Neural cell (in vitro differentiated cells): Measurements from ENCODE around the gene LRRIQ4. TPM values are rescaled to one million over a fixed set of nuclear protein-coding genes. Genes with fewer than 3 reads are reported as not detected.

Source experiments
- H2AFZ ChIP-seq: fragments of 200-600, 300-800 bp; sonication (generic), shearing (Covaris generic); 2 replicates; pipeline ENCODE4 v1.6.0; 2014; ENCODE audit warnings: low read depth, mild to moderate bottlenecking, antibody characterized with exemption, low read length, moderate library complexity
- H3F3A ChIP-seq: fragments of 200-600 bp; shearing (Covaris generic); 2 replicates; pipeline ENCODE4 v1.6.1; 2016; ENCODE audit warnings: mild to moderate bottlenecking, moderate library complexity, mixed read lengths, antibody characterized with exemption, low read length; ENCODE audit not compliant: insufficient read depth, poor library complexity, severe bottlenecking
- H3K27ac ChIP-seq: fragments of 200-600, 300-800 bp; sonication (generic), shearing (Covaris generic); 2 replicates; pipeline ENCODE4 v1.5.1; 2014; ENCODE audit warnings: mild to moderate bottlenecking, low read length, moderate library complexity
- H3K27me3 ChIP-seq: fragments of 300-800, 200-600 bp; sonication (generic), shearing (Covaris generic); 2 replicates; pipeline ENCODE4 v1.6.0; 2014; ENCODE audit warnings: mild to moderate bottlenecking, low read depth, low read length, moderate library complexity; ENCODE audit not compliant: insufficient read depth
- H3K36me3 ChIP-seq: fragments of 300-800, 200-600 bp; sonication (generic), shearing (Covaris generic); 2 replicates; pipeline ENCODE4 v1.5.1; 2014; ENCODE audit warnings: mild to moderate bottlenecking, antibody characterized with exemption, low read length, moderate library complexity; ENCODE audit not compliant: insufficient read depth
- H3K4me2 ChIP-seq: fragments of 300-800, 200-600 bp; sonication (generic), shearing (Covaris generic); 2 replicates; pipeline ENCODE4 v1.6.0; 2014; ENCODE audit warnings: mild to moderate bottlenecking, low read length
- H3K4me3 ChIP-seq: fragments of 300-800, 200-600 bp; sonication (generic), shearing (Covaris generic); 2 replicates; pipeline ENCODE4 v1.5.1; 2014; ENCODE audit warnings: mild to moderate bottlenecking, low read length, moderate library complexity
- H3K79me2 ChIP-seq: fragments of 200-600 bp; shearing (Covaris generic); replicated peaks from 2 replicates; pipeline ENCODE4 v1.6.0; 2014; ENCODE audit warnings: mild to moderate bottlenecking, low read length, moderate library complexity; ENCODE audit not compliant: insufficient read depth
- H3K9ac ChIP-seq: fragments of 300-800, 200-600 bp; sonication (generic), shearing (Covaris generic); 2 replicates; pipeline ENCODE4 v1.6.1; 2016; ENCODE audit warnings: mild to moderate bottlenecking, low read length, mixed read lengths
- H3K9me2 ChIP-seq: fragments of 200-600 bp; shearing (Covaris generic); 2 replicates; pipeline ENCODE4 v1.6.1; 2016; ENCODE audit warnings: mild to moderate bottlenecking, low read length, mixed read lengths; ENCODE audit not compliant: insufficient read depth
- H3K9me3 ChIP-seq: fragments of 200-600, 300-800 bp; sonication (generic), shearing (Covaris generic); 2 replicates; pipeline ENCODE4 v1.6.1; 2016; ENCODE audit warnings: mild to moderate bottlenecking, mixed run types, low read length, moderate library complexity, mixed read lengths
- H4K20me1 ChIP-seq: fragments of 200-600 bp; shearing (Covaris generic); 2 replicates; pipeline ENCODE4 v1.6.1; 2016; ENCODE audit warnings: mild to moderate bottlenecking, mixed run types; ENCODE audit not compliant: insufficient read depth
- EP300 ChIP-seq: fragments of 450-650 bp; conservative IDR thresholded peaks from 2 replicates; pipeline ENCODE4 v1.6.1; 2014; ENCODE audit warnings: antibody characterized with exemption, mild to moderate bottlenecking, moderate library complexity; ENCODE audit not compliant: poor library complexity, severe bottlenecking
- EZH2 ChIP-seq: fragments of 200-600, 300-800 bp; shearing (Covaris generic), sonication (generic); IDR thresholded peaks from 2 replicates; pipeline ENCODE4 v1.6.1; 2014; ENCODE audit warnings: antibody characterized with exemption, low read length, borderline replicate concordance, mild to moderate bottlenecking; ENCODE audit not compliant: insufficient read depth, poor library complexity, severe bottlenecking
- MXI1 ChIP-seq: fragments of 450-650 bp; conservative IDR thresholded peaks from 2 replicates; pipeline ENCODE4 v1.6.1; 2014; ENCODE audit warnings: antibody characterized with exemption, mild to moderate bottlenecking; ENCODE audit not compliant: poor library complexity, severe bottlenecking
- POLR2AphosphoS5 ChIP-seq: IDR thresholded peaks from 2 replicates; pipeline ENCODE4 v1.6.1; 2012
- RAD21 ChIP-seq: fragments of 450-650 bp; conservative IDR thresholded peaks from 2 replicates; pipeline ENCODE4 v1.6.1; 2014; ENCODE audit warnings: antibody characterized with exemption, mild to moderate bottlenecking, moderate library complexity
- SMC3 ChIP-seq: fragments of 450-650 bp; conservative IDR thresholded peaks from 2 replicates; pipeline ENCODE4 v1.6.1; 2014; ENCODE audit warnings: antibody characterized with exemption, mild to moderate bottlenecking, moderate library complexity; ENCODE audit not compliant: poor library complexity
- TAF1 ChIP-seq: IDR thresholded peaks from 2 replicates; pipeline ENCODE4 v1.6.1; 2012; ENCODE audit warnings: low read depth
- polyA plus RNA-seq: library from polyadenylated mRNA; depleted of rRNA; stranded (reverse); fragments of >200 nt; gene quantifications from 2 replicates; pipeline ENCODE4 v1.2.3, GENCODE V29; 2014
- TF ChIP-seq, protein P1 (sequence below): fragments of 450-650 bp; IDR thresholded peaks from 2 replicates; pipeline ENCODE4 v1.5.1; 2014; ENCODE audit warnings: antibody characterized with exemption, mild to moderate bottlenecking, moderate library complexity; ENCODE audit not compliant: poor library complexity, severe bottlenecking
- TF ChIP-seq, protein P2 (sequence below): IDR thresholded peaks from 2 replicates; pipeline ENCODE4 v1.6.1; 2012; ENCODE audit warnings: borderline replicate concordance

LRRIQ4 gene
- polyA plus RNA-seq, 1 donor from 2014 or later, result not detected

DNA sequence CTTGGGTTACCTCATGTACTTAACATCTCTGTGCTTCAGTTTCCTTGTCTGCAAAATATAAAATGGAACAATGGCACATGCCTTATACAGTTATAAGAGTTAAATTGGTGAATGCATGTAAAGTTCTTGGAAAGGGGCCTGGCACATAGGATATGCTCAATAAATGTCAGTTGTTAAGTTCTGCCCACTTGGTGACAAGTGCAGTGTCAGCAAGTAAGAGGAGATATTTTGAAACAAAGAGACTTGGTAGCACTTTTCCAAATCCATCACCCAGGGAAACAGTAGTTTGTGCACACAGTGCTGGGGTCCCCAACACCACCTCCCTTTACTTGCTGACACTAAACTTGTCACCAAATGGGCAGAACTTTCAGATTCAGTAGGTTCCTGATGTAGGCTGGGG is 37.9 kb downstream of the LRRIQ4 start:
- no peaks in the 10 kb centered on the region for H3K9me2 ChIP-seq

DNA sequence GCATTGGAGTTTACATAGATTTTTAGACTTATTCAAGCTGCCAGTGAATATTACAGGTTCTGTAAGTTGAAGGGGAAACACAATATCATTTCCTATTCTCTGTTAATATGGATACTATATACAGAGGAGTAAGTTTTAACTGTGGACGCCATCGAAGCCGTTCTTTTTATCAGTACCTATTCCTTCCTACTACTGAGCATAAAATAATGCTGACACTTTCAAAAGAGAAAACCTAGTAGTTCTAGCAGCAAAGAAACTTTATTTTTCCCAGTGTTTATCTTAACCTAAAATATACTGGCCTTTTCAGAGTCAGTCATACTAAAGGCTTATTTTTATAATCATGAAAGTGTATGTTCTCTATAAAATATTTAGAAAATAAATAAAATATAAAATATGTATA is 42.8 kb downstream of the LRRIQ4 start:
- H4K20me1 ChIP-seq, result no peaks in the 10 kb centered on the region
- H3F3A ChIP-seq, result no peaks in the 10 kb centered on the region
- no peak overlapping the region for H3K4me2 ChIP-seq
- no peak overlapping the region for H3K4me3 ChIP-seq
- no peaks in the 10 kb centered on the region for H3K27me3 ChIP-seq
- H3K36me3 ChIP-seq, result no peaks in the 10 kb centered on the region
- H3K9me2 ChIP-seq, result no peaks in the 10 kb centered on the region
- H3K79me2 ChIP-seq, result no peaks in the 10 kb centered on the region
- TF ChIP-seq EP300, result no peak
- TF ChIP-seq, protein P1, sequence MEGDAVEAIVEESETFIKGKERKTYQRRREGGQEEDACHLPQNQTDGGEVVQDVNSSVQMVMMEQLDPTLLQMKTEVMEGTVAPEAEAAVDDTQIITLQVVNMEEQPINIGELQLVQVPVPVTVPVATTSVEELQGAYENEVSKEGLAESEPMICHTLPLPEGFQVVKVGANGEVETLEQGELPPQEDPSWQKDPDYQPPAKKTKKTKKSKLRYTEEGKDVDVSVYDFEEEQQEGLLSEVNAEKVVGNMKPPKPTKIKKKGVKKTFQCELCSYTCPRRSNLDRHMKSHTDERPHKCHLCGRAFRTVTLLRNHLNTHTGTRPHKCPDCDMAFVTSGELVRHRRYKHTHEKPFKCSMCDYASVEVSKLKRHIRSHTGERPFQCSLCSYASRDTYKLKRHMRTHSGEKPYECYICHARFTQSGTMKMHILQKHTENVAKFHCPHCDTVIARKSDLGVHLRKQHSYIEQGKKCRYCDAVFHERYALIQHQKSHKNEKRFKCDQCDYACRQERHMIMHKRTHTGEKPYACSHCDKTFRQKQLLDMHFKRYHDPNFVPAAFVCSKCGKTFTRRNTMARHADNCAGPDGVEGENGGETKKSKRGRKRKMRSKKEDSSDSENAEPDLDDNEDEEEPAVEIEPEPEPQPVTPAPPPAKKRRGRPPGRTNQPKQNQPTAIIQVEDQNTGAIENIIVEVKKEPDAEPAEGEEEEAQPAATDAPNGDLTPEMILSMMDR, result no peak
- TF ChIP-seq RAD21, result no peak
- TF ChIP-seq POLR2AphosphoS5, result no peak
- H3K27ac ChIP-seq, result no peak overlapping the region
- H3K9ac ChIP-seq, result no peak overlapping the region
- H3K9me3 ChIP-seq, result no peaks in the 10 kb centered on the region
- no peak overlapping the region for H2AFZ ChIP-seq

More for the DNA sequence above, 37.9 kb downstream of the LRRIQ4 start:
- no peaks in the 10 kb centered on the region for H3K27me3 ChIP-seq
- no peak overlapping the region for H3K9ac ChIP-seq
- no peak overlapping the region for H3K4me3 ChIP-seq
- no peak overlapping the region for H2AFZ ChIP-seq
- no peaks in the 10 kb centered on the region for H3F3A ChIP-seq
- H3K4me2 ChIP-seq, result no peak overlapping the region
- no peaks in the 10 kb centered on the region for H4K20me1 ChIP-seq
- no peaks in the 10 kb centered on the region for H3K9me3 ChIP-seq
- H3K27ac ChIP-seq, result no peak overlapping the region
- no peaks in the 10 kb centered on the region for H3K36me3 ChIP-seq
- TF ChIP-seq, protein P1, result no peak
- TF ChIP-seq EZH2 (no peak), MXI1 (no peak), POLR2AphosphoS5 (no peak), SMC3 (no peak), TAF1 (no peak), RAD21 (no peak)
- TF ChIP-seq, protein P2, sequence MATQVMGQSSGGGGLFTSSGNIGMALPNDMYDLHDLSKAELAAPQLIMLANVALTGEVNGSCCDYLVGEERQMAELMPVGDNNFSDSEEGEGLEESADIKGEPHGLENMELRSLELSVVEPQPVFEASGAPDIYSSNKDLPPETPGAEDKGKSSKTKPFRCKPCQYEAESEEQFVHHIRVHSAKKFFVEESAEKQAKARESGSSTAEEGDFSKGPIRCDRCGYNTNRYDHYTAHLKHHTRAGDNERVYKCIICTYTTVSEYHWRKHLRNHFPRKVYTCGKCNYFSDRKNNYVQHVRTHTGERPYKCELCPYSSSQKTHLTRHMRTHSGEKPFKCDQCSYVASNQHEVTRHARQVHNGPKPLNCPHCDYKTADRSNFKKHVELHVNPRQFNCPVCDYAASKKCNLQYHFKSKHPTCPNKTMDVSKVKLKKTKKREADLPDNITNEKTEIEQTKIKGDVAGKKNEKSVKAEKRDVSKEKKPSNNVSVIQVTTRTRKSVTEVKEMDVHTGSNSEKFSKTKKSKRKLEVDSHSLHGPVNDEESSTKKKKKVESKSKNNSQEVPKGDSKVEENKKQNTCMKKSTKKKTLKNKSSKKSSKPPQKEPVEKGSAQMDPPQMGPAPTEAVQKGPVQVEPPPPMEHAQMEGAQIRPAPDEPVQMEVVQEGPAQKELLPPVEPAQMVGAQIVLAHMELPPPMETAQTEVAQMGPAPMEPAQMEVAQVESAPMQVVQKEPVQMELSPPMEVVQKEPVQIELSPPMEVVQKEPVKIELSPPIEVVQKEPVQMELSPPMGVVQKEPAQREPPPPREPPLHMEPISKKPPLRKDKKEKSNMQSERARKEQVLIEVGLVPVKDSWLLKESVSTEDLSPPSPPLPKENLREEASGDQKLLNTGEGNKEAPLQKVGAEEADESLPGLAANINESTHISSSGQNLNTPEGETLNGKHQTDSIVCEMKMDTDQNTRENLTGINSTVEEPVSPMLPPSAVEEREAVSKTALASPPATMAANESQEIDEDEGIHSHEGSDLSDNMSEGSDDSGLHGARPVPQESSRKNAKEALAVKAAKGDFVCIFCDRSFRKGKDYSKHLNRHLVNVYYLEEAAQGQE, result no peak
- no peaks in the 10 kb centered on the region for H3K79me2 ChIP-seq
